Metanephros (tissue), 2 donors: Measurements from ENCODE around the gene IL31RA. TPM values are rescaled to one million over a fixed set of nuclear protein-coding genes. Genes with fewer than 3 reads are reported as not detected.

ENCODE experiments used
- small RNA-seq: library from RNA; depleted of rRNA; stranded (forward); fragments of <200 nt; gene quantifications from one replicate; pipeline ENCODE3, GENCODE V24; 2014; ENCODE audit warnings: low replicate concordance
- total RNA-seq: library from RNA; depleted of rRNA; stranded (reverse); fragments of >200 nt; gene quantifications from one replicate; pipeline ENCODE4 v1.2.3, GENCODE V29; 2014

The IL31RA gene
- total RNA-seq: not detected

GRCh38 chr5:55850839-55851674 lies at the start of gene IL31RA:
IL31RA (plus strand) TSS chr5:55851357; CDS start chr5:55851571, 214 bp downstream.

Small RNAs within 50 kb of the gene (small RNA-seq; reads per million reads assigned to genes)
- gene AC016596.1: not detected

Other genes starting within 250 kb of the IL31RA start
- gene SLC38A9, start 139.0 kb upstream of the IL31RA start, total RNA-seq: 45.6 TPM
- not detected for gene DDX4, start 113.3 kb upstream of the IL31RA start, total RNA-seq
- 139 TPM for gene IL6ST, start 143.6 kb downstream of the IL31RA start, total RNA-seq